Esophagus muscularis mucosa (tissue), 4 donors: ENCODE results near the gene LAPTM5. TPM values are rescaled to one million over a fixed set of nuclear protein-coding genes. Genes with fewer than 3 reads are reported as not detected.
"Not testable (repeated sequence)": the region's sequence is repeated elsewhere in the genome, so short reads cannot be mapped to it uniquely, and the experiment has no call there.

ENCODE experiments used
- DNase-seq: peaks from one replicate; pipeline ENCODE4 v3.0.0-alpha.2; 2017; ENCODE audit errors: extremely low spot score
- H3K27ac ChIP-seq, 4 donors: fragments of 200-600 bp; sonication (generic); replicated peaks in 1 of 4; 1 replicate in 3 of 4; 2 replicates in 1 of 4; pipeline ENCODE4 v1.5.1; 2016 to 2019; ENCODE audit warnings: mild to moderate bottlenecking in 1 of 4
- H3K27me3 ChIP-seq, 4 donors: fragments of 200-600 bp; sonication (generic); one replicate each; pipeline versions ENCODE4 v1.5.1 to v1.6.0; 2016 to 2019
- H3K36me3 ChIP-seq, 4 donors: fragments of 200-600 bp; sonication (generic); one replicate each; pipeline ENCODE4 v1.5.1; 2016 to 2019
- H3K4me1 ChIP-seq, 4 donors: fragments of 200-600 bp; sonication (generic); one replicate each; pipeline ENCODE4 v1.5.1; 2016 to 2019
- H3K4me3 ChIP-seq, 4 donors: fragments of 200-600 bp; sonication (generic); 1 replicate in 2 of 4; 2 replicates in 2 of 4; pipeline ENCODE4 v1.5.1; 2016 to 2019; ENCODE audit warnings: mild to moderate bottlenecking in 4 of 4, moderate library complexity in 1 of 4
- H3K9me3 ChIP-seq, 4 donors: fragments of 200-600 bp; sonication (generic); 1 replicate in 3 of 4; 2 replicates in 1 of 4; pipeline ENCODE4 v1.5.1; 2016 to 2019
- EP300 ChIP-seq: sonication (generic); formaldehyde crosslinking; IDR thresholded peaks from one replicate; pipeline ENCODE4 v1.6.1; 2017; ENCODE audit warnings: antibody characterized with exemption
- POLR2A ChIP-seq: fragments of 450-650 bp; IDR thresholded peaks from one replicate; pipeline ENCODE4 v1.6.1; 2017; ENCODE audit warnings: antibody characterized with exemption, moderate library complexity, mild to moderate bottlenecking, low read depth
- POLR2AphosphoS5 ChIP-seq, 2 donors: sonication (generic); formaldehyde crosslinking; IDR thresholded peaks; one replicate each; pipeline ENCODE4 v1.6.1; 2017; ENCODE audit warnings: antibody characterized with exemption in 2 of 2
- WGBS: methylation state at CpG from one replicate; pipeline ENCODE4 v1.1.5; 2018; 5-methylcytosine and 5-hydroxymethylcytosine counted together
- intact Hi-C: fragments of 100-400 bp; cut with DNase I; formaldehyde crosslinking; loops from one replicate; pipeline ENCODE4 v1.15.1; 2023
- total RNA-seq, 4 donors: library from RNA; depleted of rRNA; stranded (reverse); fragments of >200 nt; gene quantifications; one replicate each; pipeline versions ENCODE4 v1.1.0 to v1.2.1, GENCODE V29; 2016
- TF ChIP-seq, protein P1 (sequence below), 3 experiments: fragments of 200-600 bp in 2 of 3; fragments of 450-650 bp in 1 of 3; sonication (generic) in 2 of 3; IDR thresholded peaks; one replicate each; pipeline ENCODE4 v1.5.1; 2017 to 2019; ENCODE audit warnings: antibody characterized with exemption in 3 of 3, mild to moderate bottlenecking in 2 of 3, moderate library complexity in 1 of 3

The LAPTM5 gene
- total RNA-seq, 4 donors from 2014 or later: 32.4 to 83.7 (median 36.3) TPM

DNA sequence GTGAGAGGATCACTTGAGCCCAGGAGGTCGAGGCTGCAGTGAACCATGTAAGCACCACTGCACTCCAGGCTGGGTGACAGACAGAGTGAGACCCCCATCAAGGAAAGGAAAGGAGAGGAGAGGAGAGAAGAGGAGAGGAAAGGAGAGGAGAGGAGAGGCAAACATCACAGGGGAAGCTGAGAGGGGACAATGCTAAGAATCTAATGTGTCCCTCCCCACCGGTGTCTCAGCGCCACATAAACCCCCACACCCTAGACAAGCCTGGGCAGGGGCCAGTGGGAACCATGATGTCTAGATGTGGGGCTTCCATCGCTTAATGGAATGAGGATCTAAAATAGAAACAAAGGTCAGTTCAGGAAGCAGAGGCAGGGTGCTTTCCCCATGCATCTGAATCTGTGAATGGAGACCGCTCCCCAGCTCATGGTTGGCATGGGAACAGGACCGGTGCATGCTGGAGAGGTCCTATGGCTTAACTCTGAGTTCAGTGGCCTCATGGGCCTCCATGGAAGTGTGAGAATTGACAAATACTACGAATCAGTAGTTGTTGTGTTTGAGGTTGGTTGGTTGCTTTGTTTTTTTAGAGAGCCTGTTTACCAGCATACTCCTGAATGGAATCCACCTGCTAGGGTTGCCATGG lies 16.3 kb upstream of the LAPTM5 start:
- Histone ChIP-seq H3K4me1 (no peaks in the 10 kb centered on the region), H3K27me3 (no peaks in the 10 kb centered on the region), H3K36me3 (no peaks in the 10 kb centered on the region), H3K4me3 (no peak overlapping the region), H3K27ac (no peak overlapping the region), H3K9me3 (no peaks in the 10 kb centered on the region)
- TF ChIP-seq POLR2AphosphoS5 (IDR thresholded peaks at IDR 0.05) (no peak), EP300 (no peak), POLR2A (no peak)
- TF ChIP-seq, protein P1, sequence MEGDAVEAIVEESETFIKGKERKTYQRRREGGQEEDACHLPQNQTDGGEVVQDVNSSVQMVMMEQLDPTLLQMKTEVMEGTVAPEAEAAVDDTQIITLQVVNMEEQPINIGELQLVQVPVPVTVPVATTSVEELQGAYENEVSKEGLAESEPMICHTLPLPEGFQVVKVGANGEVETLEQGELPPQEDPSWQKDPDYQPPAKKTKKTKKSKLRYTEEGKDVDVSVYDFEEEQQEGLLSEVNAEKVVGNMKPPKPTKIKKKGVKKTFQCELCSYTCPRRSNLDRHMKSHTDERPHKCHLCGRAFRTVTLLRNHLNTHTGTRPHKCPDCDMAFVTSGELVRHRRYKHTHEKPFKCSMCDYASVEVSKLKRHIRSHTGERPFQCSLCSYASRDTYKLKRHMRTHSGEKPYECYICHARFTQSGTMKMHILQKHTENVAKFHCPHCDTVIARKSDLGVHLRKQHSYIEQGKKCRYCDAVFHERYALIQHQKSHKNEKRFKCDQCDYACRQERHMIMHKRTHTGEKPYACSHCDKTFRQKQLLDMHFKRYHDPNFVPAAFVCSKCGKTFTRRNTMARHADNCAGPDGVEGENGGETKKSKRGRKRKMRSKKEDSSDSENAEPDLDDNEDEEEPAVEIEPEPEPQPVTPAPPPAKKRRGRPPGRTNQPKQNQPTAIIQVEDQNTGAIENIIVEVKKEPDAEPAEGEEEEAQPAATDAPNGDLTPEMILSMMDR (IDR thresholded peaks at IDR 0.05): no peak
- DNase-seq: no peak
- intact Hi-C loops: no loop called here
- 88% methylated on average over 6 of the region's 7 CpGs for WGBS

DNA sequence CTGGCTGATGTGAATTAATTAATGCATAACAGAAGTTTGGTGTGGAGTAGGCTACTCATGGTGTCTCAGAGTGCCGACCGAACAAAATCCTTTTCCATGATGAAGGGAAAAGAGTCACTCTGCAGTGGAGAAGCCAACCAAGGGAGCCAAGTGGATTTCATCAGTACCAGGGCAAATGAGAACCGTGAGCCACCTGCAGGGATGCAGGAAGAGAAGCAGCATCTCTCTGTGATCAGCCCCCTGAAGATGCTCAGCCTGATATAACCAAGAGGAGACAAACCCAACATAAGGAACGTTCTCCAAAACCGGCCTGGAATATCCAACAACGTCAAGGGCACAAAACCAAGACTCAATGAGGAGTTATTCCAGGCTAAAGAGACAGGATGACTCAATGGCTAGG lies 13.4 kb upstream of the LAPTM5 start:
- Histone ChIP-seq H3K27me3 (no peaks in the 10 kb centered on the region), H3K4me3 (no peak overlapping the region), H3K4me1 (no peaks in the 10 kb centered on the region), H3K27ac (no peak overlapping the region), H3K36me3 (no peaks in the 10 kb centered on the region), H3K9me3 (no peaks in the 10 kb centered on the region)
- DNase-seq: no peak
- intact Hi-C loops: no loop called here
- WGBS: 83% methylated on average over 6 of the region's 6 CpGs
- TF ChIP-seq EP300: no peak
- no peak for TF ChIP-seq POLR2A
- TF ChIP-seq POLR2AphosphoS5 (IDR thresholded peaks at IDR 0.05): no peak
- TF ChIP-seq, protein P1 (IDR thresholded peaks at IDR 0.05): no peak

DNA sequence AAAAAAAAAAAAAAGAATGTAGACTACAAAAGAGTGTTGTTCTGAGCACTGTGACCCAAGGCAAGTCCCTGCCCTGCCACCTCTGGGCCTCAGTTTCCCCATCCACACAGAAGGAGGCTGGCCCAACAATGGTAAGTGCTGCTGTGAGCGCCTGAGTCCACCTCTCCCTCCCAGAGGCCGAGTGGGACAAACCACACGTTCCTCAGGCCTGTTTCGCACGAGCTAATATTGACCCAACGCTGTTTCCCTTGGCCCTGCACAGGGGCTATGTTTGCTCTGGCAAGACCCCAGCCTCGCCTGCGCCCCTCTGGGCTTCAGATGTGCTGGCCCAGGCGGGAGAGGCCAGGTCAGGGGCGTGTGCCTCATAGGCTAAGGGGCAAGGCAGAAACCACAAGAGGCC lies 12.6 kb upstream of the LAPTM5 start:
- intact Hi-C loops: no loop called here
- H3K27ac ChIP-seq: no peak overlapping the region
- H3K4me3 ChIP-seq: no peak overlapping the region
- H3K36me3 ChIP-seq: no peaks in the 10 kb centered on the region
- WGBS: 81% methylated on average over 10 of the region's 10 CpGs
- no peaks in the 10 kb centered on the region for H3K9me3 ChIP-seq
- no peaks in the 10 kb centered on the region for H3K27me3 ChIP-seq
- TF ChIP-seq, protein P1 (IDR thresholded peaks at IDR 0.05): no peak
- TF ChIP-seq EP300 (no peak), POLR2A (no peak), POLR2AphosphoS5 (IDR thresholded peaks at IDR 0.05) (no peak)
- DNase-seq: no peak
- no peaks in the 10 kb centered on the region for H3K4me1 ChIP-seq

DNA sequence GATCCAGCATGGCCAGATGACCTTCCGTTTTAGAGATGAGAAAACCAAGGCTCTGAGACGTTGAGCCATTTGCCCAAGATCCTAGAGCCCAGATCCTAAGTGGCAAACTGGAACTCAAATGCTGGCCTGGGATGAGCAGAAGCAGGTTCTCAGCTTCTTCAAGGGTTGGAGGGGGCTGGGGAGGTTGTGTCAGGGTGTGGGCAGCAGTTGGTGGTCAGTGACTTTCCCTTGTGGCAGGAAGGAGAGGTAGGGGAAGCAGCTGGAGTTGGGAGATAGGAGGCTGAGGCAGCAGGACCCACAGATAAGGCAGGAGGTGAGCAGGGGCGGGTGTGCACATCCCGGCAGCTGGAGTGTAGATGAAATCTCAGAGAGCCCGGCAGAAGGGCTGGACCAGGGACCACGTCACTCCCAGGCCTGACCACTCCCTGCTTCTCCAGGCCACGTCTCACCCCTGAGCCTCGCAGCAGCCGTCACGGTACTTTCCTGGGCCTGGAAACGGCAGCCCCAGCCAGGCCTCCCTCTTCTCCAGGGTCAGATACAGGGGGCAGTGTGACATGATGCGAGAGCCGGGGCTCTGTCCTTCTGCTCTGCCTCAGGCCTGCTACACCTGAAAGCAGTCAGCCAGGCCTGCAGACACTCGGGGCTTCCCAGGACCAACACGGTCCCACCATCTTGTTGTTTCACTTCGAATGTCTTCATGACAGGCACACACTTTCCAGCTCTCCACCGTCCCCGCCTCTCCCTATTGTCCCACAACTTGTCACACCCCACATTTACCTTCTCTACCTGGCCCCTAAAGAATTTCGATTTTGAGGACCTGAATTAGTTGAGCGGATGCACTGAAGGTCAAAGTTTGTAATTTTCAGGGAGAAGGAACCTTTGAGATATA lies 11.5 kb upstream of the LAPTM5 start:
- no peak overlapping the region for H3K4me3 ChIP-seq
- no peaks in the 10 kb centered on the region for H3K27me3 ChIP-seq
- no peak overlapping the region for H3K27ac ChIP-seq
- no peaks in the 10 kb centered on the region for H3K9me3 ChIP-seq
- intact Hi-C loops: no loop called here
- peaks cover 0 to under 1% (median 0%) of the 10 kb centered on the region in 4 donors for H3K4me1 ChIP-seq
- DNase-seq: no peak
- no peak for TF ChIP-seq EP300
- 81% methylated on average over 20 of the region's 20 CpGs for WGBS
- no peaks in the 10 kb centered on the region for H3K36me3 ChIP-seq

DNA sequence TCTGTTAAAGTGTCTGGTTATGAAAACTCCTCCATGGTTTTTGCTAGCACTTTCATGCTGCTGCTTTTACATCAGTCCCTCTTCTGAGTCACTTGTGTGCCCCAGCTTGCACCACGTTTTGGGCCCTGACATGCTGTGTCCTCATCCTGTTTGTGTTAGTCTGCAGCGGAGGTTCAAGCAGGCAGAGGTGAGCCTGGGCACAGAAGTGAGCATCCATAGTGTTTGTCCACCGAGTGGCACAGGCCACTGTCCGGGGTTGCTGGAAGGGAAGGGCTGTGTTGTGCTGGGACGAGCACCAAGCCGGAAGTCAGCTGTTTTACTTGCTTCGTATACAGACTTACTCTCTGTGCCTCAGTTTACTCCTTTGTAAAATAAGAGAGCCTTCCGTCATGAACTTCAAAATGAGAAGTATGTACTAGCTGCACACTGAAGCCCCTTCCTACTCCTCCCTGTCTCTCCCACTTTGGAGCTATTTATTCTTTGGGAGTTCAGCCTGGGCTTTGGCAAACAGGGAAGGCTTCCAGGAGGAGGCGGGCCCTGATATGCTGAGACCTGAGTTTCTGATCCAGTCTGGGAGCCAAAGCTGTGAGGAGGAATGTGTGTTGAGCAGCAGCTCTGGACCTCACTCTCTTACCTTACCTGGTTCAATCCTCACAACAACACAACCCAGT lies 10.7 kb upstream of the LAPTM5 start:
- intact Hi-C loops: no loop called here
- no peak overlapping the region for H3K4me3 ChIP-seq
- H3K27ac ChIP-seq: no peak overlapping the region
- WGBS: 85% methylated on average over 9 of the region's 9 CpGs
- no peaks in the 10 kb centered on the region for H3K27me3 ChIP-seq
- no peak for DNase-seq
- H3K9me3 ChIP-seq: no peaks in the 10 kb centered on the region
- no peak for TF ChIP-seq EP300
- no peaks in the 10 kb centered on the region for H3K36me3 ChIP-seq
- H3K4me1 ChIP-seq: peaks cover 0 to 8% (median 7%) of the 10 kb centered on the region in 4 donors

DNA sequence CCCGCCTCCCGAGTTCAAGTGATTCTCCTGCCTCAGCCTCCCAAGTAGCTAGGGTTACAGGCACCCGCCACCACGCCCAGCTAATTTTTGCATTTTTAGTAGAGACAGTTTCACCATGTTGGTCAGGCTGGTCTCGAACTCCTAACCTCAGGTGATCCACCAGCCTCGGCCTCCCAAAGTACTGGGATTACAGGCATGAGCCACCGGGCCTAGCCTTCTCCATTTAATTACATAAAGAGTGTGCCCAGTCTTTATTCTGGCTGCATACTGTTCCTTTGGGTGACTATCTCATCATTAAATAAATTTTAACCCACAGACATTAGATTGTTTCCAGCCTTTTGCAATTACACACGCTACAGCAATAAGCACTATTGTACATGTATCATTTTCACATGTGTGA lies 9.4 kb upstream of the LAPTM5 start:
- H3K4me3 ChIP-seq, intact Hi-C loops: not testable (repeated sequence)
- WGBS: 98% methylated on average over 8 of the region's 8 CpGs

More for the DNA sequence above, 9.4 kb upstream of the LAPTM5 start:
- H3K9me3 ChIP-seq, DNase-seq, H3K27ac ChIP-seq, H3K27me3 ChIP-seq, H3K36me3 ChIP-seq: not testable (repeated sequence)
- peaks cover 0 to 11% (median 8%) of the 10 kb centered on the region in 4 donors for H3K4me1 ChIP-seq
